Measurements from ENCODE around the gene NPVF. TPM values are rescaled to one million over a fixed set of nuclear protein-coding genes. Genes with fewer than 3 reads are reported as not detected.

NPVF gene
- total RNA-seq, 1 experiment from 2014 or later, result not detected

DNA sequence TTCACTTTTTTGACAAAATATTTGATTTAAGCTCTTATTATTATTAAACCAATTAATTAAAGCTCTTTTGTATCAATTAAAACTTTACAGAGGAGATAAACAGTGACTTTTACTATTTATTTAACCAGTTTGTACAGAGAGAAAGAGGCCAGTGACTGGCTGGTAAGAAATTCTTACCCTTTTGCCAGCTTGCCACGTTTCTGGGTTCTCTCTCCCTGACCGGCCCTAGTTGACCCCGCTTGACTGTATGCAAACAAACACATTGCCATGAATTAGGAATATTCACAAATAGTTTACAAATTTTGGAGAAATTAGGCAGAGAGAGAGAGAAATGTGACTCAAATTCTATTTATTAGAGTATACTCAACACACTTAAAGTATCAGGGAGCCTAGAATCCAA, 36.2 kb downstream of the NPVF start:
- Mint-ChIP-seq H3K27me3 (ENCODE audit: low read depth) (peaks cover 5% of the 10 kb centered on the region), H3K9me3 (peaks cover 25 to 28% of the 10 kb centered on the region in 2 experiments), H3K4me1 (peaks cover 6 to 7% of the 10 kb centered on the region in 2 experiments; a peak in 3 of 4 replicates), H3K4me3 (no peak overlapping the region), H3K27ac (no peak overlapping the region), H3K36me3 (ENCODE audit: insufficient read depth in 1 of 3, low read depth in 3 of 3) (peaks cover 6 to 32% (median 8%) of the 10 kb centered on the region in 3 experiments; a peak in 5 of 7 replicates)
- Histone ChIP-seq H2BK12ac (ENCODE audit: insufficient read length, low read depth, low read length) (no peak overlapping the region), H4K5ac (ENCODE audit: insufficient read length, low read depth, low read length) (no peak overlapping the region), H3K23ac (ENCODE audit: insufficient read length, low read depth, low read length) (no peak overlapping the region), H3K27me3 (ENCODE audit: insufficient read depth, low read length) (no peaks in the 10 kb centered on the region), H2BK5ac (ENCODE audit: insufficient read length, low read length) (no peak overlapping the region), H3K27ac (ENCODE audit: insufficient read length, low read depth, low read length) (no peak overlapping the region), H4K8ac (replicated peaks; ENCODE audit: insufficient read length, low read depth, low read length) (no peak overlapping the region), H2AFZ (ENCODE audit: low read length) (no peak overlapping the region), H3T11ph (ENCODE audit: low read length) (no peak overlapping the region), H3K79me1 (ENCODE audit: insufficient read depth, low read depth, low read length, poor library complexity, severe bottlenecking) (no peaks in the 10 kb centered on the region), H3K9me3 (ENCODE audit: control insufficient read depth, low read depth, low read length) (peaks cover 9% of the 10 kb centered on the region), H4K91ac (ENCODE audit: insufficient read length, low read depth, low read length) (no peak overlapping the region), H2BK20ac (ENCODE audit: low read depth, low read length, poor library complexity, severe bottlenecking) (no peak overlapping the region), H3K18ac (ENCODE audit: insufficient read length, low read depth, low read length) (no peak overlapping the region), H2AK5ac (ENCODE audit: insufficient read length, low read length) (no peak overlapping the region), H3K56ac (ENCODE audit: insufficient read length, low read depth, low read length) (no peak overlapping the region), H3K4me2 (ENCODE audit: insufficient read depth, insufficient read length, low read length) (no peak overlapping the region), H2BK120ac (ENCODE audit: low read depth, low read length, poor library complexity, severe bottlenecking) (no peak overlapping the region), H3K4ac (ENCODE audit: low read depth, low read length) (no peak overlapping the region), H3K14ac (ENCODE audit: insufficient read depth, low read length) (no peak overlapping the region), H2BK15ac (ENCODE audit: low read depth, low read length) (no peak overlapping the region), H4K20me1 (ENCODE audit: control insufficient read depth, insufficient read depth, insufficient read length) (no peaks in the 10 kb centered on the region), H3K23me2 (ENCODE audit: insufficient read length, low read depth, low read length, poor library complexity, severe bottlenecking) (no peaks in the 10 kb centered on the region), H3K9ac (ENCODE audit: extremely low read depth, insufficient read length, low read length) (no peak overlapping the region), H3K79me2 (ENCODE audit: insufficient read depth, low read length) (no peaks in the 10 kb centered on the region), H3K4me1 (ENCODE audit: insufficient read depth, low read length) (no peaks in the 10 kb centered on the region)
- no CpG with 5 or more reads among the region's 3 CpGs for WGBS (ENCODE audit: extremely low coverage, insufficient read length, low lambda C conversion rate)
- DNase-seq, result no peak
- TF ChIP-seq, protein P1, sequence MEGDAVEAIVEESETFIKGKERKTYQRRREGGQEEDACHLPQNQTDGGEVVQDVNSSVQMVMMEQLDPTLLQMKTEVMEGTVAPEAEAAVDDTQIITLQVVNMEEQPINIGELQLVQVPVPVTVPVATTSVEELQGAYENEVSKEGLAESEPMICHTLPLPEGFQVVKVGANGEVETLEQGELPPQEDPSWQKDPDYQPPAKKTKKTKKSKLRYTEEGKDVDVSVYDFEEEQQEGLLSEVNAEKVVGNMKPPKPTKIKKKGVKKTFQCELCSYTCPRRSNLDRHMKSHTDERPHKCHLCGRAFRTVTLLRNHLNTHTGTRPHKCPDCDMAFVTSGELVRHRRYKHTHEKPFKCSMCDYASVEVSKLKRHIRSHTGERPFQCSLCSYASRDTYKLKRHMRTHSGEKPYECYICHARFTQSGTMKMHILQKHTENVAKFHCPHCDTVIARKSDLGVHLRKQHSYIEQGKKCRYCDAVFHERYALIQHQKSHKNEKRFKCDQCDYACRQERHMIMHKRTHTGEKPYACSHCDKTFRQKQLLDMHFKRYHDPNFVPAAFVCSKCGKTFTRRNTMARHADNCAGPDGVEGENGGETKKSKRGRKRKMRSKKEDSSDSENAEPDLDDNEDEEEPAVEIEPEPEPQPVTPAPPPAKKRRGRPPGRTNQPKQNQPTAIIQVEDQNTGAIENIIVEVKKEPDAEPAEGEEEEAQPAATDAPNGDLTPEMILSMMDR (conservative IDR thresholded peaks at IDR 0.05), result no peak
